Uterus (tissue), 2 donors: ENCODE results near the gene C10orf71.

Source experiments
- POLR2A ChIP-seq, 2 donors: fragments of 450-650 bp; IDR thresholded peaks; one replicate each; pipeline ENCODE4 v1.6.1; 2016; ENCODE audit warnings: antibody characterized with exemption in 2 of 2, mild to moderate bottlenecking in 1 of 2, moderate library complexity in 1 of 2
- TF ChIP-seq, protein P1 (sequence below), 4 experiments: fragments of 200-600 bp in 2 of 4; fragments of 450-650 bp in 2 of 4; sonication (generic) in 2 of 4; IDR thresholded peaks; one replicate each; pipeline ENCODE4 v1.5.1; 2016 to 2019; ENCODE audit warnings: antibody characterized with exemption in 4 of 4, mild to moderate bottlenecking in 2 of 4, moderate library complexity in 1 of 4

DNA sequence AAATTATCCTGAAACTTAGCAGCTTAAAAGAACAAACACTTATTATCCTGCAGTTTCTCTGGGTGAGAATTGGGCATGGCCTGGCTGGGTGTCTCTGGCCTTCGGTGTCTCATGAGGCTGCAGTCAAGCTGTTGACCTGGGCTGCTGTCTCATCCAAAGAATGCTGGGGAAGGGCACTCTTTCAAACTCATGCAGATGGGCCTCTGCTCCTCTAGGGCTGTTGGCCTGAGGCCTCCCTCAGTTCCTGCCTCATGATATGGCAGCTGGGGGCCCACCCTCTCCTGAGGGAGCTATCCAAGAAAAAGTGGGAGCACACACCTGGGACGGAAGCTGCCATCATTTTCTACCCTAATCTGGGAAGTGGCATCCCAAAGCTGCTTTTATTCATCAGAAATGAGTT, 53.4 kb downstream of the C10orf71 start:
- TF ChIP-seq POLR2A (IDR thresholded peaks at IDR 0.05) = no peak
- TF ChIP-seq, protein P1, sequence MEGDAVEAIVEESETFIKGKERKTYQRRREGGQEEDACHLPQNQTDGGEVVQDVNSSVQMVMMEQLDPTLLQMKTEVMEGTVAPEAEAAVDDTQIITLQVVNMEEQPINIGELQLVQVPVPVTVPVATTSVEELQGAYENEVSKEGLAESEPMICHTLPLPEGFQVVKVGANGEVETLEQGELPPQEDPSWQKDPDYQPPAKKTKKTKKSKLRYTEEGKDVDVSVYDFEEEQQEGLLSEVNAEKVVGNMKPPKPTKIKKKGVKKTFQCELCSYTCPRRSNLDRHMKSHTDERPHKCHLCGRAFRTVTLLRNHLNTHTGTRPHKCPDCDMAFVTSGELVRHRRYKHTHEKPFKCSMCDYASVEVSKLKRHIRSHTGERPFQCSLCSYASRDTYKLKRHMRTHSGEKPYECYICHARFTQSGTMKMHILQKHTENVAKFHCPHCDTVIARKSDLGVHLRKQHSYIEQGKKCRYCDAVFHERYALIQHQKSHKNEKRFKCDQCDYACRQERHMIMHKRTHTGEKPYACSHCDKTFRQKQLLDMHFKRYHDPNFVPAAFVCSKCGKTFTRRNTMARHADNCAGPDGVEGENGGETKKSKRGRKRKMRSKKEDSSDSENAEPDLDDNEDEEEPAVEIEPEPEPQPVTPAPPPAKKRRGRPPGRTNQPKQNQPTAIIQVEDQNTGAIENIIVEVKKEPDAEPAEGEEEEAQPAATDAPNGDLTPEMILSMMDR (IDR thresholded peaks at IDR 0.05) = no peak
